SHP77 treated with DMSO at 0.1 percent for 48 hours (cell line): ENCODE results near the gene EIF3F.
"Not testable (repeated sequence)": the region's sequence is repeated elsewhere in the genome, so short reads cannot be mapped to it uniquely, and the experiment has no call there.

Experiments
- DNase-seq: peaks from one replicate; lab custom pipeline; 2025; lab: John Stamatoyannopoulos, UW

The EIF3F gene

GRCh38 chr11:7987560-7987883, 385 bp downstream of the EIF3F start:
- not testable (repeated sequence) for DNase-seq

- DNase-seq, result no peak
These were observed 7.6 kb downstream of the EIF3F start for GRCh38 chr11:7994581-7995278.

DNA sequence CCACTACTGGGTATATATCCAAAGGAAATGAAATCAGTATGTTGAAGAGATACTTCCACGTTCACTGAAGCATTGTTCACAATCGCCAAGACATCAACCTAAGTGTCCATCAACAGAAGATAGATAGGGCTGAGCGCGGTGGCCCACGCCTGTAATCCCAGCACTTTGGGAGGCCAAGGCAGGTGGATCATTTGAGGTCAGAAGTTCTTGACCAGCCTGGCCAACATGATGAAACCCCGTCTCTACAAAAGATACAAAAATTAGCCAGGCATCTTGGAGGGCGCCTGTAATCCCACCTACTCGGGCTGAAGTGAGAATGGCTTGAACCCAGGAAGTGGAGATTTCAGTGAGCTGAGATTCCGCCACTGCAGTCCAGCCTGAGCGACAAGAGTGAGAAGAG, 12.7 kb downstream of the EIF3F start:
- DNase-seq, result no peak

DNA sequence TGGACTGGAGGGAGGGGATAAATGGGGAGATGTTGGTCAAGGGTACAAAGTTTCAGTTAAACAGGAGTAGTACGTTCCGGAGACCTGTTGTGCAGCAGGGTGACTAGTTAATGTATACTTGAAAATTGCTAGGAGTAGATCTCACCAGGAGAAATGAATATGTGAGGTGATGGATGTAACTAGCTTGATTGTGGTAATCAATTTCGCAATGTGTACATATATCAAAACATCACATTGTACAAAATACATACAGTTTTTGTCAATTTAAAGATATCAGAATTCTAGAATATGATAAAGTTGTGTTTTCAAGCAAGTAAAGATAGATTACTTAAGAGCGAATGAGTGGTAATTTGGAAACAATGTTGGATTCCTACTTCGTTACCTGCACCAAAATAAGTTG, 13.3 kb downstream of the EIF3F start:
- no peak for DNase-seq

DNA sequence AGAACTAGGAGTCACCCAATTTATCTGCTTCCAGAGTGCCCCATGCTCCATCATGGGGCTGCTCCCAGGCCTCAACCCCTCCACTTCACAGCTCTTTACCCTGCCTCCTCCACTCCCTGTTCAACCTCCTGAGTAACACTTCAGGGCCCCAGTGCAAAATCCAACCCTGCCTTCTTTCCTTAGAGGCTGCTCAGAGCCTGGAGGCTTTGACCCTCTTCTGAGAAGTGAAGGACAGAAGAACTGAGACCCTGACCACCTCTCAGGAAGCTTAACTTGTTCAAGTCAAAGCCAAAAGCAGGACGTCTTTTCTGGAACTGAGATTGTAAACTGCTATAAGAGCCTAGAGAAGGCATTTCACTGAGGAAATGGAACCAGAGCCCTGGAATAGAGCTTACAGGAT, 15.5 kb downstream of the EIF3F start:
- DNase-seq, result no peak

- no peak for DNase-seq
These were observed 16.1 kb downstream of the EIF3F start for GRCh38 chr11:8003187-8003586.

GRCh38 chr11:8004008-8004407, 16.9 kb downstream of the EIF3F start:
- DNase-seq, result no peak

- DNase-seq, result no peak
These were observed 18.4 kb downstream of the EIF3F start for GRCh38 chr11:8005556-8005955.

- no peak for DNase-seq
These were observed 19.3 kb downstream of the EIF3F start for GRCh38 chr11:8006349-8006977.

DNA sequence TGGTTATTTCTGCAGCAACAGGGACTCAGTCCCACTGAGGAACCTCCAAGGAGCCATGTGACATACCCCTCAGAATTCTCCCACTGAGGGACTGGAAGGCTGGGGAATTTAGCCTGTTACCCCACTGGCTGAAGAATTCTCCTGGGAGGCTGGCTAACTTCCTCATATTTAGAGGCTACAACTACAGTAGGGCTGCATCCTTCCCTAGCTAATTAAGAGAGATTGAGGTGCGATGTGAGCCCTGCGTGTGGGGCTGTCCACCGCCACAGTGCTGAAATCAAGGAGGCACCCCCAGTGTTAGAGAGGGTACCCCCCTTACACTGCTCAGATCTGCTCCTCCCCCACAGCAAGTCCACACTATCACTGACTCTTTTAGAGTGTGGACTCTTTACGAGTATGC, 21.1 kb downstream of the EIF3F start:
- DNase-seq, result no peak

DNA sequence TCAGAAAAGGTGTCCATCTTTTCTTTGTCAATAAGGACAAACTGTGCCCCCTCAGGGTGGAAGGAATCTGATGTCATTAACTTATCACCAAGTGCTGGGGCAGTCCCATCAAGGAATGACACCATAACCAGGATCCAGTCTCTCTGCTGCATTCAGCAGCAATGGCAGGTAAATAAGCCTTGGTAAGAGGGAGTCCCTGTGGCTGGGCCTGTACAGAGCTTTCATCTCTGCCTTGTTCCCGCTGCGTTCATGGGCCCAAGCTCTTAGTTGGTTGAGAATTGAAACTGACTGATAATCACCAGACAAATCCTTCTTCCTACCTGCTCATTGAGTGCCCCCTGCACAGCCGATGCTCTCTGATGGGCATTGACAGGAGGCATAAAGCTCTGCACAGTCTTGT, 22.7 kb downstream of the EIF3F start:
- no peak for DNase-seq

DNA sequence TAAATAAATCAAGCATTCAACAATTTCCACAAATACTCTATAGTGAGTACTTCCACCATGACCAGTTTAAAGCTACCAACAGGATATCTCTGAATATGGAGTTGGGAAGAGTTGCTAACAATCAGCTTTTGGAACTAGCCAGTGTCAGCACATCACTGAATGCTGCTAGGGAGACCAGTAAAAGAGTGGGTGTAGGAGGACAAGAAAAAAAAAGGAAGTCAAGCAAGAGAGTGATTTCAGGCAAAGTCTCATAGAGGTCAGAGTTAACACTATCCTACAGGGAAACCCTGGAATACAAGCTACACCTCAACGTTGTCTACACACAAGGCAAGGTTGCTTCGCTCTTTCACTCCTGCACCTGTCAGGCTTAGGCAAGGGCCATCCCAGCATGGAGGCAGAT, 24.2 kb downstream of the EIF3F start:
- no peak for DNase-seq

- no peak for DNase-seq
These were observed 24.9 kb downstream of the EIF3F start for GRCh38 chr11:8011981-8012444.

GRCh38 chr11:8013833-8014232, 26.7 kb downstream of the EIF3F start:
- no peak for DNase-seq

DNA sequence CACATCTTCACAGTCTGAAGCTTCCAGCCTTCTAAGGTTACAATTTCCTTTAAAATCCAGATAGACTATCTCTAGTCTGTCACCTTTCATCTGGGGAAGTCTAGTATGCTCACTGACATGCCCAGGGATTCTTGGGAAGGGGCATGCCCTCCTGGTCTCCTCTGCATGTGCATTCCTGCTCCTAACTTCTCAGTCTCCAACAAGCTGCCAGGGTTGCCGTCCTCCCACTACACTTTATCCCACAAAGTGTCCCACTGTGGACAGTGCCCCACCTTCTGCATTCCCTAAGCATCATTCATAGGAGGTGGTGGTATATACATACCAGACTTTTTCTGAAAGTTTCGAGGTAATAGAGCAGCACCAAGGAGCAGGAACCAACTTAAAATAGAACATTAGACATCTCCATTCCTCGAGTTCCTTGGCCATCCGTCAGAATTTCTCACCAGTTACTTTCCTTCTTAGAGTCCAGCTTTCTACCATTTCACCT, 28.7 kb downstream of the EIF3F start:
- DNase-seq, result no peak

DNA sequence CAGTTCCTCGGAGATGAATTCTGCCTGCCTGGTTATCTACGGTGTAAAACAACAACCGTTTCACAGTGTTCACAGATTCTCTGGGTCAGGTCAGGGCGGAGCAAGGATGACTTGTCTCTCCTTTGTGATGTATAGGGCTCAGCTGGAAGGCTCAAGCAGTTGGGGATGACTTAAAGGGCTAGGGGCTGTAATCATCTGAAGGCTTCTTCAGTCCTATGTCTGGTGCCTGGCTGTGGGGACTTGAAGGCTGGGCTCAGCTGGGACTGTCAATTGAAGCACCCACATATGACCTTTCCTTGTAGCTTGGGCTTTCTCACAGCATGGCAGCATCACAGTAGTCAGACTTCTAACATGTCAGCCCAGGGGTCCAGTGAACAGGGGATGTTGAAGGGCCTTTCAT, 29.3 kb downstream of the EIF3F start:
- no peak for DNase-seq

DNA sequence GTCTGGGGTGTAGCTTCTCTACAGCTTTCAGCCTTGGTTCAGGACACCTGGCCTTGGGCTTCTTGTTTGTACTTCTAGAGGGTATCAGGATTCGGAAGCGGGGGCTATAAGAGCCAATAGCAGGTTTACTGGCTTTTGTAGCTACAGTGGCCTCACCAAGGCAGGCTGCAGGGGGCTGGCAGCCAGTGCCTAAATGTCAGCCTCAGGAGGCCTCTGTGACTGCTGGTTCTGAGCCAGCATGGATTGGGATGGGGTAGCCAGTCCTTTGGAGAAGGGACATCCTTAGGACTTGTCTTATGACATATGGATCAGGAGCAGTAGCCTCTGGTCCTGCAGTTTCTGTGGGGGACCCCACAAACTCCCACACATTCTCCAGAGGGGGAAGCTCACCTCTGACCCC, 29.9 kb downstream of the EIF3F start:
- no peak for DNase-seq

DNA sequence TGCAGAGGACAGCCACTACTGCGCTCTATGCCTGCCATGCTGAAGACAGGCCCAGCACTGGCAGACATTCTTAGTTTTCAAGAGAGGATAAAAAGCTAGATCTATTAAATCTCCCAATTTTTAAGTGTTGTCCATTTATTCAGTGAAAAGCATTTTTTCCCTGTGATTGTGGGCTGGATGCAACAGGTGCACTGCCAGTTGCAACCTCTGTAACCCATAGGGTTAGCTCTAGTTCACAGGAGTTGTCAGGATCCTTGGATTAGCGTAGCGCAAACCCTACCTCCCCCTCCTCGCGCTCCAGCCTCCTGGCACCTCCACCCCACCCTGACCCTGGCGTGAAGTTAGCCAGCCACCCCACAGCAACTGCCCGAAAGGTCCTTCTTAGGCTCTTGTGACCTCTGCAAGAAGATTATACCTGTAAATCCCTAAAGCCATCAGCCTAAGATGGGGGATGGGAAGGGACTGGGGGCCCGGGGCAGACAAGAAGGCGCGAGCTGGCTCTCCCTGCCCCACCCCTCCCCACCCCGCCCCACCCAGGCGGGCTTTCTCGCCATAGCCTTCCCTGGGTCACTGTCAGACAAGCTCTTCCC, 30.9 kb downstream of the EIF3F start:
- no peak for DNase-seq

DNA sequence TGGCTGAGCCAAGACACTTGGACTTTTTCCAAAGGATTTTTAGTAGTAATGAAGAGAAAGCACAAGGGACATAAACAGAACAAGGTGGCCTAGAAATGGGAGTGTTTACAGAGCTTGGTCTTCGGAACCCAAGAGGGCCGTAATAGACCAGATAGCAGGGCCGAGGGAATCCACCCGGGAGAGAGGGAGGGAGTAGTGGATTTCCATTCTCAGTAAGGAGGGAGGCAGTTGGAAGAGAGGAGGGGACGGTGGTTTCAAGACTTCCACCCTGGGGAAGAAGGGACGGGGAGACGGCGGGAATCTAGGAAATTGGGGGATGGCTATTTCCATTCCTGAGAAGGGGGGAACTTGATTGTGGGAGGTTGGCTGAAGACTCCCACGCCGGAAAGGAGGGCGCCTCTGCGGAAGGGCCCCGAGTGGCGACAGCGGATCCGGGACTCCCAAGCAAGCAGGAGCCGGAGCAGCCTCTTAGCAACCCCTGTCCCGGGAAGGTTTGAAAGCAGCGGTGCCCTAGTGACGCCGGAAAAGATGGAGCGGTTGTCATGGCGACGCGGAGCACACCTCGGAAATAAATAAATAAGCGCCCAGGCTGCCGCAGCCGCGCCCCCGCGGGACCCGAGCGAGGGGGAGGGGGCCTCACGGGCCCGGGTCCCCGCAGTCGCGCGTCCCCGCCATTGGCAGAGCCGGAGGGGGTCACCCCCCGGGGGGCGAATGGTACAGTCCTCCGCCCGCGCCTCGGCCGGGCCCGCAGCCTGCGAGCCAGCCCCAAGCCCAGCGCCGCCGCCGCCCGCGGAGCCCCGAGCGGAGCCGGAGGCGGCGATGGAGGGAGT, 31.6 kb downstream of the EIF3F start:
- no peak for DNase-seq

DNA sequence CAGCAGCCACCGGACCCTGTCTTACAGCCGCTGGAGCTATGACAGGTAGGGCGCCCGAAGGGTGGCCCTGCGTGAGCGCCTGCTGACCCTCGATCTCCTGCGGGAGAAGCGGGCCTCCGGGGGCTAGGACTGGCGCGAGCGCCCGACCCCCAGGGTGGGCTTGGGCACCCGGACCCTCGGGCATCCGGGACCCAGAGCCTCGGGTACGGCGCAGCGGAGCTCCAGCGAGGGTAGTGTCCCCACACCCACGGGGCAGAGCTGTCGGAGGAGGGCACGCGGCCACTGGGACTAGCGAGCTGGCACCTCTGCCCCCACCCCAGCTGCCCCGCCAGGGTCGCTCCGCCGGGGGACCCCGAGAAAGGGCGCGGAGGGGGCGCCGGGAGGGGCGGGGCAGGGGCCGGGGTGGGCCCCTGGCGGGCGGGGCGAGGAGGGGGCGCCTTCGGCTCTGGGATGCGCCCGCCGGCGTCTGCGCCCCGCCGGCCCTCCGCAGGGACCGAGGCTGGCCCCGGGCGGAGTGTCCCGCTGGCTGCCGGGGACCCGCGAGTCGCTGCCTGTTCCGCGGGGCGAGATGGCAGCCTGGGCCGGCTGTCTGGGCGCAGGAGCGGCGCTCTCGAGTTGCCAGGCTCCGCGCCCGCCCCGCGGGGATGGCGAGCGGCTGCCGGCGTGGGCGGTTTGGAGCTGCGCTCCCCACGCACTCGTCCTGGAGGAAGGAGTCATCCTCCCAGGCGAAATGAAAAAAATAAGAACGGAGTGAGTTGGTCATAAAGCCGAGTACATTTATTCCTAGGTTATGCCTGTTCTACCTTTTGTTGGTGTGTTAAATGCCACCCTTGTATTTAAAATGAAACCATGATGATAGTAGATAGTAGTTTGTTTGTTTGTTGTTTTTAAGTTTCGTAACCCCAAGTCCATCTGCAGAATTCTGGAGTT, 32.4 kb downstream of the EIF3F start:
- DNase-seq, result no peak

GRCh38 chr11:8020244-8020597, 33.1 kb downstream of the EIF3F start:
- no peak for DNase-seq

DNA sequence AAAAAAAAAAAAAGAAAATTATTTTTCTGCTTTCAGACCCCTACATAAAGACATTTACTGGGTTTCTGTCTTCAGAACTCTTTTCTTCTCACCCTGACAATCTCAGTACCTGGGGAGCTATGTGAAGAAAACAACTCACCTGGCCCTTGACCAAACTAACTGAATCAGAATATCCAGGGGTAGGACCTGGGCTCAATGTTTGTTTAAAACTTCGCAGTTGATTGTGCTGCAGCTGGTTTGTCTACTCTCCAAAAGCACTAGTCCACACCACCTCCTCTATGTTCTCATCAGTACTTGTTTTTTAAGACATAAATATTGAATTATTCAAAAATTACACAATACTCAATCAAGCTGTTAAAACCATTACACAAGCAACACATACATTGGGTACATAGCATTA, 34.8 kb downstream of the EIF3F start:
- DNase-seq, result no peak
